Mesenchymal stem cell (in vitro differentiated cells and primary cell): ENCODE measurements around the gene ZNF791.

Source experiments
- DNase-seq: peaks from one replicate; pipeline ENCODE4 v3.0.0-alpha.2; 2013
- H2AFZ ChIP-seq: one replicate; pipeline ENCODE4 v1.6.1; 2013; ENCODE audit warnings: low read depth, mild to moderate bottlenecking, control low read depth, inconsistent platforms, low read length, moderate library complexity
- H2AK5ac ChIP-seq: 2 replicates; pipeline ENCODE4 v1.6.1; 2013; ENCODE audit warnings: low read length, moderate library complexity, mild to moderate bottlenecking, inconsistent platforms; ENCODE audit not compliant: severe bottlenecking
- H2BK120ac ChIP-seq: one replicate; pipeline ENCODE4 v1.6.1; 2013; ENCODE audit warnings: low read depth, mild to moderate bottlenecking, inconsistent platforms, low read length, moderate library complexity
- H2BK12ac ChIP-seq, 2 experiments: one replicate each; pipeline ENCODE4 v1.6.1; 2013; ENCODE audit warnings: inconsistent platforms in 2 of 2, low read length in 2 of 2, mild to moderate bottlenecking in 2 of 2, moderate library complexity in 2 of 2, control low read depth in 1 of 2
- H2BK15ac ChIP-seq: one replicate; pipeline ENCODE4 v1.6.1; 2013; ENCODE audit warnings: mild to moderate bottlenecking, low read depth, inconsistent platforms; ENCODE audit not compliant: poor library complexity, severe bottlenecking
- H2BK5ac ChIP-seq: 2 replicates; pipeline ENCODE4 v1.6.1; 2013; ENCODE audit warnings: low read depth, mild to moderate bottlenecking, low read length, control low read depth, inconsistent platforms; ENCODE audit not compliant: poor library complexity, severe bottlenecking
- H3K14ac ChIP-seq, 2 experiments: one replicate each; pipeline ENCODE4 v1.6.1; 2013; ENCODE audit warnings: inconsistent platforms in 2 of 2, low read length in 2 of 2, control low read depth in 1 of 2, mild to moderate bottlenecking in 1 of 2, moderate library complexity in 1 of 2
- H3K18ac ChIP-seq, 2 experiments: one replicate each; pipeline ENCODE4 v1.6.1; 2013; ENCODE audit warnings: inconsistent platforms in 2 of 2, low read length in 2 of 2, control low read depth in 1 of 2, low read depth in 1 of 2, mild to moderate bottlenecking in 1 of 2
- H3K23ac ChIP-seq, 2 experiments: one replicate each; pipeline ENCODE4 v1.6.1; 2013; ENCODE audit warnings: inconsistent platforms in 2 of 2, low read length in 2 of 2, mild to moderate bottlenecking in 2 of 2, moderate library complexity in 2 of 2, control low read depth in 1 of 2
- H3K27ac ChIP-seq: 2 replicates; pipeline ENCODE4 v1.5.1; 2013; ENCODE audit warnings: mild to moderate bottlenecking, moderate library complexity, low read length, control low read depth, inconsistent platforms; ENCODE audit not compliant: poor library complexity, severe bottlenecking
- H3K27me3 ChIP-seq, 2 experiments: 2 replicates each; pipeline versions ENCODE4 v1.6.1 to v1.7.0; 2013; ENCODE audit warnings: low read length in 2 of 2, mild to moderate bottlenecking in 2 of 2, moderate library complexity in 2 of 2, control low read depth in 1 of 2, inconsistent platforms in 1 of 2; ENCODE audit not compliant: control insufficient read depth in 1 of 2, insufficient read depth in 1 of 2
- H3K36me3 ChIP-seq, 2 experiments: 2 replicates each; pipeline versions ENCODE4 v1.6.1 to v1.7.0; 2013; ENCODE audit warnings: low read length in 2 of 2, control low read depth in 1 of 2, inconsistent platforms in 1 of 2, low read depth in 1 of 2, mild to moderate bottlenecking in 1 of 2; ENCODE audit not compliant: insufficient read depth in 2 of 2, control insufficient read depth in 1 of 2
- H3K4ac ChIP-seq, 2 experiments: one replicate each; pipeline ENCODE4 v1.6.1; 2013; ENCODE audit warnings: inconsistent platforms in 2 of 2, low read length in 2 of 2, mild to moderate bottlenecking in 2 of 2, moderate library complexity in 2 of 2, control low read depth in 1 of 2, low read depth in 1 of 2
- H3K4me1 ChIP-seq: 2 replicates; pipeline ENCODE4 v1.6.1; 2013; ENCODE audit warnings: low read depth, low read length, control low read depth; ENCODE audit not compliant: control insufficient read depth, insufficient read depth
- H3K4me2 ChIP-seq: 2 replicates; pipeline ENCODE4 v1.6.1; 2013; ENCODE audit warnings: low read length, mild to moderate bottlenecking, inconsistent platforms; ENCODE audit not compliant: poor library complexity, severe bottlenecking
- H3K4me3 ChIP-seq, 2 experiments: 2 replicates each; pipeline versions ENCODE4 v1.5.1 to v1.7.0; 2013; ENCODE audit warnings: low read length in 2 of 2, mild to moderate bottlenecking in 2 of 2, control low read depth in 1 of 2, low read depth in 1 of 2; ENCODE audit not compliant: insufficient read depth in 1 of 2
- H3K79me1 ChIP-seq: replicated peaks from 2 replicates; pipeline ENCODE4 v1.6.1; 2013; ENCODE audit warnings: mild to moderate bottlenecking, control low read depth, low read length, inconsistent platforms; ENCODE audit not compliant: poor library complexity, severe bottlenecking
- H3K9ac ChIP-seq: 2 replicates; pipeline ENCODE4 v1.7.0; 2013; ENCODE audit warnings: mild to moderate bottlenecking, low read length, moderate library complexity
- H3K9me3 ChIP-seq: 2 replicates; pipeline ENCODE4 v1.7.0; 2013; ENCODE audit warnings: mild to moderate bottlenecking, low read length; ENCODE audit not compliant: control insufficient read depth
- H4K8ac ChIP-seq: one replicate; pipeline ENCODE4 v1.6.1; 2013; ENCODE audit warnings: inconsistent platforms, mild to moderate bottlenecking, low read length, moderate library complexity
- H4K91ac ChIP-seq: one replicate; pipeline ENCODE4 v1.6.1; 2013; ENCODE audit warnings: mild to moderate bottlenecking, low read length, inconsistent platforms
- WGBS: methylation state at CpG from one replicate; pipeline ENCODE4 v1.1.7; 2013; ENCODE audit warnings: mixed read lengths; 5-methylcytosine and 5-hydroxymethylcytosine counted together

The ZNF791 gene

DNA sequence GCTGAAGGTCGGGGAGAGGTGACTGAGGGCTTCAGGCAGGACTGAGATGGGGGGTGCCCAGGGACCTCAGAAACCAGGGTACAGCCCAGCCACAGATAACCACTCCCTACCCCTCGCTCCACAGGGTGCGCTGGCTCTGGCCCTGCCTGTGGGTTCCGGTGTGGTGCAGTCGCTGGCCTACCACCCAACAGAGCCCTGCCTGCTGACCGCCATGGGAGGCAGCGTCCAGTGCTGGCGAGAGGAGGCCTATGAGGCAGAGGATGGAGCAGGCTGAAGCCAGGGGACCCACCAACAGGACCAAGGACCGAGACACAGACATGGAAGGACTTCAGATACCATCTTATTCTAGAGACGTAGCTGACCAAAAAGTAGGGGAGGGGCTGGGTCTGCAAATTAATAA lies 64.7 kb downstream of the ZNF791 start:
- Histone ChIP-seq H3K79me1 (peaks cover 44% of the 10 kb centered on the region), H3K4me3 (no peak overlapping the region), H4K91ac (no peak overlapping the region), H3K4me1 (peaks cover 11% of the 10 kb centered on the region), H2AFZ (no peak overlapping the region), H3K9ac (no peak overlapping the region), H3K4ac (no peak overlapping the region), H2BK120ac (no peak overlapping the region), H3K27ac (no peak overlapping the region), H3K27me3 (no peaks in the 10 kb centered on the region), H4K8ac (no peak overlapping the region), H3K14ac (peak overlapping the region in 1 of 2 experiments; percentile 39), H2BK5ac (no peak overlapping the region), H3K23ac (no peak overlapping the region), H3K18ac (no peak overlapping the region), H3K36me3 (peaks cover 80 to 81% of the 10 kb centered on the region in 2 experiments), H2BK12ac (no peak overlapping the region), H3K9me3 (no peaks in the 10 kb centered on the region), H3K4me2 (no peak overlapping the region), H2BK15ac (no peak overlapping the region), H2AK5ac (no peak overlapping the region)
- DNase-seq = no peak
- WGBS = 97% methylated on average over 10 of the region's 10 CpGs

DNA sequence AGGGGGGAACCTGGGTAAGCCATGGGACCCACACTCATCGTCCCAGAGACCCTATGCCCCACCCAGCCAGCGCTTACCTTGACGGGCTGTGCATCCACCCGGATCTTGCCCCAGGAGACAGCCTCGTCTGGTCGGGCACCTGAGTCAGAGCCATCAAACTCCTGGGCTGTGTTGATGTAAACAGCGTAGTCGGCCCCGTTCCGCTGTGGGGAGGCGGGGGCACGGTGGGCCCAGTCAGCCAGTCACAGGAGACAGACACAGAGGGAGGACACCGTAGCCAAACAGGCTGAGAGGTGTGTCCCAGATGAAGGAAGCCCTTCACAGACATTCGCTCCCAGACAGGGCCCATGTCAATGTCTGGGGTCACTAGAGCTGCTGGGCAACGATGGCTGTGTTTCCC lies 65.2 kb downstream of the ZNF791 start:
- H3K4me1 ChIP-seq = peaks cover 7% of the 10 kb centered on the region
- H2BK15ac ChIP-seq = no peak overlapping the region
- no peak overlapping the region for H2BK12ac ChIP-seq
- no peaks in the 10 kb centered on the region for H3K27me3 ChIP-seq
- H3K4me2 ChIP-seq = no peak overlapping the region
- peaks cover 77 to 80% of the 10 kb centered on the region in 2 experiments for H3K36me3 ChIP-seq
- H2AFZ ChIP-seq = no peak overlapping the region
- no peak for DNase-seq
- H3K27ac ChIP-seq = no peak overlapping the region
- no peak overlapping the region for H3K14ac ChIP-seq
- H2AK5ac ChIP-seq = no peak overlapping the region
- no peak overlapping the region for H3K18ac ChIP-seq
- H2BK120ac ChIP-seq = no peak overlapping the region
- no peak overlapping the region for H4K8ac ChIP-seq
- no peak overlapping the region for H4K91ac ChIP-seq
- H3K4me3 ChIP-seq = no peak overlapping the region
- peaks cover 43% of the 10 kb centered on the region for H3K79me1 ChIP-seq
- H2BK5ac ChIP-seq = no peak overlapping the region
- H3K23ac ChIP-seq = no peak overlapping the region
- no peak overlapping the region for H3K4ac ChIP-seq
- H3K9me3 ChIP-seq = no peaks in the 10 kb centered on the region
- no peak overlapping the region for H3K9ac ChIP-seq
- WGBS = 95% methylated on average over 15 of the region's 15 CpGs

DNA sequence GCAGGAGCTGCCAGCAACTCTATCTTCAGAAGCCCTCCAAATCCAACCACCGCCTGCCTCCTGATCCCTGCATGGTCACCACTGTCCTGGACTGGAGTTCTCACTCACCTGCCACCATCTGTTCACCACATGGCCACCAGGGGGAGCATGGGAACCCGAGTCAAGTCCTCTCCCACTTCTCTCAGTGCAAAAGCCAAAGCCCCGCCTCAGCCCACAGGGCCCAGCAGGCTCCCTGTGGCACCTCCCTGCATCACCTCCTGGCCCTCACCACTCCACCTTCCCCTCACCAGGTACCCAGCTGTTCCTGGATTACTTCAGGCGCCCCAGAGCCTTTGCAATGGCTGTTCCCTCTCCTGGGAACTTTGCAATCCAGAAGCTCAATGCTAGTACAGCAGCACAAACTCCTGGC lies 65.7 kb downstream of the ZNF791 start:
- no peak overlapping the region for H2BK5ac ChIP-seq
- H3K36me3 ChIP-seq = peaks cover 77 to 80% of the 10 kb centered on the region in 2 experiments
- H3K4me2 ChIP-seq = no peak overlapping the region
- peaks cover 7% of the 10 kb centered on the region for H3K4me1 ChIP-seq
- no peak overlapping the region for H4K8ac ChIP-seq
- DNase-seq = peak; percentile 78
- H3K27me3 ChIP-seq = no peaks in the 10 kb centered on the region
- H3K18ac ChIP-seq = no peak overlapping the region
- no peak overlapping the region for H2AK5ac ChIP-seq
- H3K23ac ChIP-seq = no peak overlapping the region
- no peak overlapping the region for H2AFZ ChIP-seq
- no peak overlapping the region for H3K4me3 ChIP-seq
- no peak overlapping the region for H2BK15ac ChIP-seq
- H3K4ac ChIP-seq = no peak overlapping the region
- H3K9ac ChIP-seq = peak overlapping the region; percentile 7
- peaks cover 43% of the 10 kb centered on the region for H3K79me1 ChIP-seq
- H2BK12ac ChIP-seq = no peak overlapping the region
- no peak overlapping the region for H3K27ac ChIP-seq
- no peak overlapping the region for H3K14ac ChIP-seq
- no peaks in the 10 kb centered on the region for H3K9me3 ChIP-seq
- no peak overlapping the region for H4K91ac ChIP-seq
- H2BK120ac ChIP-seq = no peak overlapping the region
- 19% methylated on average over 4 of the region's 4 CpGs for WGBS

DNA sequence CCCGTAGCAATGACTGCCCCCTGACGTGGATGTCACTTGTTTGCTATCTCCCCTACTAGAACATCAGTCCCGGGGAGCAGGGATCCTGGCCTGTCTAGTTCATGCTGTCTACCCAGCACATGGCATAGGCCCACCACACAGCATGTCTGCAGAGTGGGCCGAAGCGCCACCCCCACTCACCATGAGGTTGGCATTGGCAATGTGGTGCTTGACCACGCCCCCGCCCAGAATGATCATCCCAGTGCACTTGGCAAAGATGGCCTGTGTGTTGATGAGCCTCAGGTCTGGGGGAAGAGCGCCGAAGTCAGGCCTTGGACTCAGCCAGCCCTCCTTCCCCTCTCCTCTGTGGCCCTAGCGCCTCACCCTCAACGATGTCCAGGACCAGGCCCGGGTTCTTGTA lies 66.2 kb downstream of the ZNF791 start:
- Histone ChIP-seq H2AK5ac (no peak overlapping the region), H3K4me2 (no peak overlapping the region)
- WGBS = 98% methylated on average over 12 of the region's 12 CpGs

More for the DNA sequence above, 66.2 kb downstream of the ZNF791 start:
- Histone ChIP-seq H3K79me1 (peaks cover 43% of the 10 kb centered on the region), H3K23ac (no peak overlapping the region), H3K9me3 (no peaks in the 10 kb centered on the region), H3K36me3 (peaks cover 77% of the 10 kb centered on the region in 2 experiments), H2BK5ac (no peak overlapping the region), H3K9ac (peak overlapping the region; percentile 7), H3K18ac (no peak overlapping the region), H3K27ac (no peak overlapping the region), H3K4me3 (no peak overlapping the region), H3K27me3 (no peaks in the 10 kb centered on the region), H3K4ac (no peak overlapping the region), H2BK15ac (no peak overlapping the region), H2BK12ac (no peak overlapping the region), H4K91ac (no peak overlapping the region), H3K4me1 (peaks cover 7% of the 10 kb centered on the region), H2BK120ac (no peak overlapping the region), H2AFZ (no peak overlapping the region), H4K8ac (no peak overlapping the region), H3K14ac (no peak overlapping the region)
- DNase-seq = no peak
